ENCODE data around the gene SYT4. TPM values are rescaled to one million over a fixed set of nuclear protein-coding genes. Genes with fewer than 3 reads are reported as not detected.

The SYT4 gene
- total RNA-seq, 2 experiments from 2014 or later: not detected

DNA sequence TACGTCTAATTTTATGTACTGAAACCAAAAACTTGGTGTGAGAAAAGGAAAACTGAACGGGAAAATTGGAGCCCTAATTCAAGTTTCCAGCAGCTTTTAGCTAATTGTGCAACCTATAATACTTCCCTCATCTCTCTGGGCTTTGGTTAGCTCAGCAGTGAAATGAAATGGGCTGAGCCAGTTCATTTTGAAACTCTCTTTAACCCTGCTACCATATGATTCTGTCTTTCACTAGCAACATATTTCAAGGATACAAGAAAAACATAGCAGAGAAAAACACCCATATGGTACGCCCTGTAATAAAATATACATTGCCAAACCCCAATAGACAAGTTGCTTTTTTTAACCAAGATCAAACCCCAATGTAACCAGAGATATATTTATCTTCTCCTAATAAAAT lies 799 bp downstream of the SYT4 start:
- ATAC-seq (no peak), DNase-seq (no peak)
- Mint-ChIP-seq H3K4me3 (no peak overlapping the region), H3K36me3 (ENCODE audit: low read depth) (no peaks in the 10 kb centered on the region), H3K27ac (no peak overlapping the region), H3K4me1 (ENCODE audit: low read depth) (no peaks in the 10 kb centered on the region), H3K9me3 (no peaks in the 10 kb centered on the region), H3K27me3 (peaks cover 4% of the 10 kb centered on the region)
- TF ChIP-seq, protein P1, sequence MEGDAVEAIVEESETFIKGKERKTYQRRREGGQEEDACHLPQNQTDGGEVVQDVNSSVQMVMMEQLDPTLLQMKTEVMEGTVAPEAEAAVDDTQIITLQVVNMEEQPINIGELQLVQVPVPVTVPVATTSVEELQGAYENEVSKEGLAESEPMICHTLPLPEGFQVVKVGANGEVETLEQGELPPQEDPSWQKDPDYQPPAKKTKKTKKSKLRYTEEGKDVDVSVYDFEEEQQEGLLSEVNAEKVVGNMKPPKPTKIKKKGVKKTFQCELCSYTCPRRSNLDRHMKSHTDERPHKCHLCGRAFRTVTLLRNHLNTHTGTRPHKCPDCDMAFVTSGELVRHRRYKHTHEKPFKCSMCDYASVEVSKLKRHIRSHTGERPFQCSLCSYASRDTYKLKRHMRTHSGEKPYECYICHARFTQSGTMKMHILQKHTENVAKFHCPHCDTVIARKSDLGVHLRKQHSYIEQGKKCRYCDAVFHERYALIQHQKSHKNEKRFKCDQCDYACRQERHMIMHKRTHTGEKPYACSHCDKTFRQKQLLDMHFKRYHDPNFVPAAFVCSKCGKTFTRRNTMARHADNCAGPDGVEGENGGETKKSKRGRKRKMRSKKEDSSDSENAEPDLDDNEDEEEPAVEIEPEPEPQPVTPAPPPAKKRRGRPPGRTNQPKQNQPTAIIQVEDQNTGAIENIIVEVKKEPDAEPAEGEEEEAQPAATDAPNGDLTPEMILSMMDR (IDR thresholded peaks at IDR 0.05): no peak
- ChIA-PET CTCF (interaction anchor here (1.3 kb wide), 1 partner anchor 1162 kb away, joined by 3 read pairs; no protein-coding TSS in a partner anchor), POLR2A (no interaction called here)
- intact Hi-C loops (cut with micrococcal nuclease): loop anchor here (10.0 kb wide), 1 partner anchor 972 kb away; no protein-coding TSS in a partner anchor

DNA sequence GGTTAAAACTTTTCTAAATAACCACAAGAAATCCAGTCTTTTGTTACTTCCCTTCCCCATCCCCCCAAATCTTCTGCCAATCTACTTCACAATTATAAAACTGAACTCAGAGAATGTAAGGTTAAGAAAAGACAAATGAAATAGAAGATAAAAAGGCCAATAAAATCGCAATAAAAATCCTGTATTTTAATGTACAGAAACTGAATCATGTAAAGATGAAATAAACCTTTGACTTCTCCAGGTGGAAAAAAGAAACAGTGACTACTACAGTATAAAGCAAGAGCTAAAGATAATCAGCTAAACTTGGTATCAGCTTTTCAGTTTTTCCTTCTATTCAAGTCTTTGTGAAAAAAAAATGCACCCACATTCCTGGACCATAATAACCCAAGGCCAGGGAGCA lies 1.7 kb downstream of the SYT4 start:
- Mint-ChIP-seq H3K27ac (no peak overlapping the region), H3K4me1 (ENCODE audit: low read depth) (no peaks in the 10 kb centered on the region), H3K9me3 (no peaks in the 10 kb centered on the region), H3K27me3 (peaks cover 4% of the 10 kb centered on the region), H3K4me3 (no peak overlapping the region), H3K36me3 (ENCODE audit: low read depth) (no peaks in the 10 kb centered on the region)
- DNase-seq (no peak), ATAC-seq (no peak)
- intact Hi-C loops (cut with micrococcal nuclease): loop anchor here (10.0 kb wide), 1 partner anchor 971 kb away; no protein-coding TSS in a partner anchor
- TF ChIP-seq, protein P1 (IDR thresholded peaks at IDR 0.05): no peak
- ChIA-PET CTCF (interaction anchor here (1.3 kb wide), 1 partner anchor 1161 kb away, joined by 3 read pairs; no protein-coding TSS in a partner anchor), POLR2A (no interaction called here)

DNA sequence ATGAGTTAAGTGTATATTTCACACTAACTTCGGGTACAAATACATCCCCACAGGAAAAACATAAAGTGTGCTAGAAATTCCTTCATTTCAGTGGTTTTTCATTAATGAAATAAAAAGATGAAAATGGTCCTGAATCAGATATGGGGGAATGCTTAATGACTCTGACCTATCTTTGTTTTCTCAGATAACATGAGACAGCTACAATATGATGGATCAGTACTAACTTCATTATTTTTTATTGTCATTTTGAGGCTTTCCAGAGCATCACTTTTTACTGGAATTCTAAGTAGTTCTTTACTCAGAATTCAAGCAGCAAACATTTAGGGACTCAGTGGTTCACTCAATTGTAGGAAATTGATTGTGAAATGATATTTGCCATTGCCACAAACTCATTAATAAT lies 2.8 kb downstream of the SYT4 start:
- no peak for DNase-seq

DNA sequence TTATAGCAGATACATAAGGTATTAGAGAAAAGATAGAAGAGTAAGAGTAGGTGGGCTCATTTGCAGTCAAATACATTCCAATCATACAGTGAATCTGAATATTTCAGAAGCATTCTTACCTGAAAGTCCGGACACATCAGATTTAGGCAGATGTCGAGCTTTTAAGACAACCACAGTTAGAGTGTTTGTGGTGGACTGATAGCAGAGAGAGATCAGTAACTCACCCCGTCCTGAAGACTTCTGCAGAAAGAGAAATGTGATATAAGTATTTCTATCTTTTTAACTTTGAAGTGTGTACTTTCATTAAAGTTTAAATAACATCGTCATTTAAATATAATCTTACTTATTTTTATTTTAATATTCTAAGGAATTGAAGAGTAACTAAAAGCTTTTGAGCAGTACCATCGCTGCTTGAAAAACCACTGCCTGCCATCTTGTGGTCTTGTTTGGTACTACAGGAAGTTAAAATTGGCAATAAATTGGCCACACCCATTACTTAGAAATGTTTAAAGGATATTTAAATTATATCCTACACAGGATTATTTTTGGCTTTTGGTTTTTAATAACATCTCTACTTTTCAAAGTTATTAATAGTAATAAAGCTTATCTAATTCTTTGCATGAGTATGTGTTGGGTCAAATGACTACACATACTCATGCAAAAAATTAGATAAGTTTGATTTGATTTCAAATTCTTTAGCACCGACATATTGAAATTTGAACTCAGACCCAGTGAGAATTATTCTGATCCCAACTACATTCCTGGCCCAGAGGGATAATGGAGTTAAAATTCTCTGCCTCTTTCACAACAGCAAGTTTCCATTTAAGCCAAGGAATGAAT lies 5.5 kb downstream of the SYT4 start:
- ATAC-seq: peak; percentile 56
- Mint-ChIP-seq H3K4me3 (no peak overlapping the region), H3K27ac (no peak overlapping the region), H3K27me3 (no peaks in the 10 kb centered on the region), H3K36me3 (ENCODE audit: low read depth) (no peaks in the 10 kb centered on the region), H3K9me3 (no peaks in the 10 kb centered on the region), H3K4me1 (ENCODE audit: low read depth) (no peaks in the 10 kb centered on the region)
- TF ChIP-seq, protein P1 (IDR thresholded peaks at IDR 0.05): peak; percentile 79
- ChIA-PET CTCF (interaction anchor here (0.6 to 3.8 kb wide), 15 partner anchors 11 to 1218 kb away, joined by 3 to 31 read pairs (median 3); no protein-coding TSS in a partner anchor), POLR2A (no interaction called here)
- intact Hi-C loops (cut with micrococcal nuclease): loop anchor here (5.0 to 10.0 kb wide), 2 partner anchors 967 to 1160 kb away; no protein-coding TSS in a partner anchor
- DNase-seq: peak; percentile 17

More for the DNA sequence above, 2.8 kb downstream of the SYT4 start:
- CTCF ChIA-PET: interaction anchor here (1.0 to 1.1 kb wide), 2 partner anchors 1160 to 1161 kb away, joined by 3 read pairs; no protein-coding TSS in a partner anchor
- POLR2A ChIA-PET: no interaction called here
- Mint-ChIP-seq H3K27ac (no peak overlapping the region), H3K4me1 (ENCODE audit: low read depth) (no peaks in the 10 kb centered on the region), H3K36me3 (ENCODE audit: low read depth) (no peaks in the 10 kb centered on the region), H3K9me3 (no peaks in the 10 kb centered on the region), H3K4me3 (no peak overlapping the region), H3K27me3 (peaks cover 4% of the 10 kb centered on the region)
- TF ChIP-seq, protein P1 (IDR thresholded peaks at IDR 0.05): no peak
- no peak for ATAC-seq
- intact Hi-C loops (cut with micrococcal nuclease): loop anchor here (5.0 to 10.0 kb wide), 2 partner anchors 970 to 1162 kb away; no protein-coding TSS in a partner anchor

DNA sequence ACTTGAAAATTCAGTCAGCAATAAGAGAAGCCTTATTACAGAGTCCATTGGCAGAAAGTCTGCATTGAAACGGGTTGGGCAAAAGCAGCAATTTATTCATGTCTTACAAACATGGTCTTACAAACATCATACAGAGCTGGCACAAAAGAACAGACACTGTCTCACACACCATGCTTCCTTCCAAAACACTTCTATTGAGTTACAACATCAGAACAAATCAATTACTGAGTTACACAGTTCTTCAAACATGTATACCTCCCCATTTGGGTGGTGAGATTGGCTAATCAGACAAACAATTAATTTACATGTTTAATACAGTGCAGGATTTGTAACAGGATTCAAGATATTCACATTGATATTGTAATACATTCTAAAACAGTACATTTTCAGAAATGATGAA lies 9.5 kb downstream of the SYT4 start:
- no peak for DNase-seq

More for the DNA sequence above, 9.5 kb downstream of the SYT4 start:
- ATAC-seq: no peak
- Mint-ChIP-seq H3K4me3 (no peak overlapping the region), H3K4me1 (ENCODE audit: low read depth) (no peaks in the 10 kb centered on the region), H3K9me3 (no peaks in the 10 kb centered on the region), H3K27ac (no peak overlapping the region), H3K36me3 (ENCODE audit: low read depth) (no peaks in the 10 kb centered on the region), H3K27me3 (no peaks in the 10 kb centered on the region)
- ChIA-PET POLR2A (no interaction called here), CTCF (no interaction called here)
- intact Hi-C loops (cut with micrococcal nuclease): no loop called here
- TF ChIP-seq, protein P1 (IDR thresholded peaks at IDR 0.05): no peak
